Activated T-cell treated with anti-CD3 and anti-CD28 coated beads, Interleukin-2, amount 50 U/mL, for 1 hour (primary cell): ENCODE measurements around the gene ZDHHC1.
A peak's percentile ranks its signal among the peaks of the same experiment; 100 is the strongest.

Experiments used
- DNase-seq: peaks from one replicate; pipeline ENCODE4 v3.0.0-alpha.2; 2020

The ZDHHC1 gene

GRCh38 chr16:67415872-67416793 lies at the start of gene ZDHHC1:
Gene ZDHHC1, minus strand, starts transcription at chr16:67416477. Its CDS starts 8,702 bp downstream, at chr16:67407775.
- peak; percentile 57 for DNase-seq

GRCh38 chr16:67464565-67464964 lies 48.3 kb upstream of the ZDHHC1 start:
- DNase-seq: no peak

- no peak for DNase-seq
Observed at GRCh38 chr16:67463691-67464090, 47.4 kb upstream of the ZDHHC1 start.

- DNase-seq: no peak
Observed at GRCh38 chr16:67463059-67463458, 46.8 kb upstream of the ZDHHC1 start.

- no peak for DNase-seq
Observed at GRCh38 chr16:67462279-67462655, 46.0 kb upstream of the ZDHHC1 start.

- no peak for DNase-seq
Observed at GRCh38 chr16:67461600-67462278, 45.5 kb upstream of the ZDHHC1 start.

GRCh38 chr16:67460961-67461360 lies 44.7 kb upstream of the ZDHHC1 start:
- no peak for DNase-seq

- no peak for DNase-seq
Observed at GRCh38 chr16:67460168-67460567, 43.9 kb upstream of the ZDHHC1 start.

GRCh38 chr16:67459861-67460150 lies 43.5 kb upstream of the ZDHHC1 start:
- DNase-seq: no peak

GRCh38 chr16:67459066-67459860 lies 43.0 kb upstream of the ZDHHC1 start:
- DNase-seq: no peak

GRCh38 chr16:67458121-67458641 lies 41.9 kb upstream of the ZDHHC1 start:
- no peak for DNase-seq

GRCh38 chr16:67457611-67458010 lies 41.3 kb upstream of the ZDHHC1 start:
- no peak for DNase-seq

GRCh38 chr16:67456391-67457081 lies 40.3 kb upstream of the ZDHHC1 start:
- no peak for DNase-seq

- no peak for DNase-seq
Observed at GRCh38 chr16:67454852-67455251, 38.6 kb upstream of the ZDHHC1 start.

GRCh38 chr16:67454104-67454503 lies 37.8 kb upstream of the ZDHHC1 start:
- no peak for DNase-seq

GRCh38 chr16:67451704-67452435 lies 35.6 kb upstream of the ZDHHC1 start:
- no peak for DNase-seq

- no peak for DNase-seq
Observed at GRCh38 chr16:67451061-67451703, 34.9 kb upstream of the ZDHHC1 start.

- DNase-seq: no peak
Observed at GRCh38 chr16:67449739-67450138, 33.5 kb upstream of the ZDHHC1 start.

- no peak for DNase-seq
Observed at GRCh38 chr16:67449336-67449735, 33.1 kb upstream of the ZDHHC1 start.

- no peak for DNase-seq
Observed at GRCh38 chr16:67448580-67448979, 32.3 kb upstream of the ZDHHC1 start.

- peak; percentile 55 for DNase-seq
Observed at GRCh38 chr16:67447508-67448076, 31.3 kb upstream of the ZDHHC1 start.
